Activated naive CD4-positive, alpha-beta T cell treated with anti-CD3 and anti-CD28 coated beads, Interleukin-2, amount 50 U/mL, for 16 hours (primary cell): Measurements from ENCODE around the gene SLC24A5.

Source experiments
- DNase-seq: peaks from one replicate; pipeline ENCODE4 v3.0.0-alpha.2; 2020

Gene SLC24A5

GRCh38 chr15:48191574-48192225 lies 70.9 kb downstream of the SLC24A5 start, which contains the start of gene CTXN2:
TSS of gene CTXN2 (plus strand) at chr15:48191665. CDS start at chr15:48201301, 9,636 bp downstream.
- DNase-seq, result no peak
